NCI-H82 (cell line): ENCODE results near the gene RAB4B.
"Not testable (repeated sequence)": the region's sequence is repeated elsewhere in the genome, so short reads cannot be mapped to it uniquely, and the experiment has no call there.

Experiments
- DNase-seq: peaks from one replicate; lab custom pipeline; 2025; lab: John Stamatoyannopoulos, UW

Gene RAB4B

DNA sequence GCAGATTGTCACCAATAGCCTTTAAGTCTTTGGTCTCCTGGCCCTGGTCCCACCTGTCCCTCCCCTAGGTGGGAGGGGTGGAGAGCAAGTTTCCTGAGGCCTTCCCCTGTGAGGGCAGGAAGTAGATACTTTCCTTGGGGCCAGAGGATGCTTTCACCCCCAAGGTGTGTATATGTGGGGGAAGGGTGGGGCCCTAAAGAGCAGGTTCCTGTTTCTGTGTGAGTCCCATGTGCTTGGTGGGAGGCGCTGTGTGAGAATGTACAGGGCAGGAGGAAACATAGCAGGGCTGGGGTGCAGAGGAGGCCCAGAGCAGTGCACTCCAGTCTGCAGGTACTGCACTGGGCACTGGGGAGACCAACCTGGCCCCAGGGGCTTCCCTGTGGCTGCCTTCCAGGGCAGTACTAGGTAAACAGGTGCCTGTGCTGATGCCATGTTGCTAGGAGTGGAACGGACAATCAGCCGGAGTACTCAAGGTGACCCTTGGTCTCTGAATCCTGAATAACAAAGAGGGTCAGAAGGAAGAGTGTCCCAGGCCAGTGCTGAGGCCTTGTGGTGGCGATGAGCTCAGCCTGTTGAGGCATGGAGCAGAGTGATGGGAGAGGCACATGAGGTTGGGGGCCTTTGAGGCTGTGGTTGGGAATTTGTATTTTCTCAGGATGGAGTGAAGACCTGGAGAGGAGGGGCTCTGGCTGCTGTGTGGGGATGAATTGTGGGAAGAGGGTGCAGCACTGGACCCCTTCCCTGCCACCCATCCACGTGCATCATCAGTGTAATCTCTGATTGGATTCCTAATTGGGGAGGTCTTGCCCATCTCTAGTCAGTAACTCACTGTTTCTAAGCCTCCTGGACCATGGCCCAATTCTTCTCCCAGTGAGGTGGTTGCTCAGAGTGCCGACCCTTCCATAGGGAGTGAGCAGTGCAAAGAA is 26.1 kb downstream of the RAB4B start:
- DNase-seq: no peak

DNA sequence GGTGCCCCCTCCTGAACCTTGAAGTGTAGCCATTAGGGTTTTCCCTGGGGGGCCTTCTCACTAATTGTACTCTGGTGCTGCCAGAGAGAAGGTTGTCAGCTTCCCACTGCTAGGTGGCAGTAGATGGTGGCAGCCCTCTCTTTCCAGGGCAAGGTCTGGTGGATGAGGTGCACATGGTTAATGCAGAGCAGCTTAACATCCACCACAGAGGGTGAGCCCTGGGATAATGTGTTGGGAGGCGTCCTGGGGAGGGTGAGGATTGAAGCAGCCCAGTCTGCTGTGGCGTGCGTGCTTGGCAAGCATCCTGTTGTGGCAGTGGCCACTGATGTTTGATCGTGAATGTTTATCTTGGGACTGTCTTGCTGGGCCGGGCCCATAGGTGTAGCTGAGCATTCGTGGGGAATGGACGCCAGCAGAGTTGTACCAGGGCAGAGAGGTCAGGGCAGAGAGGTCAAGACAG is 26.8 kb downstream of the RAB4B start:
- peak; percentile 35 for DNase-seq

DNA sequence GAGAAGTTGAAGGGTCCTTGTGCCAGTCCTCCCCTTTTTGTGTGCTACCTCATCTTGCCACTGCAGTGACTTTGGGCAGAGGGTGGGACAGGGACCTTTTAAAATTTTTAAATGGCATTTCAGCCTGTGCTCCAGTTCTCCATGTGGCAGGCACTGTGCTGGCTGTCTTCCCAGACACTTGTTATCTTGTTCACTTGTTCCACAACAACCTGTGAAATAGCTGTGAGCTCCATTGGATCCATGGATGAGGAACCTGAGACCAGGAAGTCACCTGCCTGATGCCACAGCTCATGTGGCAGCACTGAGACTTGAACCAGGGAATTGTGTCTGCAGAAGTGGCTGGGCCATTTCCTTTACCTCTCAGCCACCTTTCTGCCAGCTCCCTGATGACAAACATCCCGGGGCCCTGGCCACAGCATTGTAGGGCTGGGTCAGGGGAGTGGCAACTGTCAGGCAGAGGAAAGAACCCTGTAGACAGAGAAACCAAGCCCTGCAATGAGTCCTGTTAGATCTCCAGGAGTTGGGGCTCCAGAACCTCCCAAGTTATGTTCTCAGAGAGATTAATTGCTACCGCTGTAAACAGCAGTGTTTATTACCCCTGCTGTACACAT is 27.3 kb downstream of the RAB4B start:
- no peak for DNase-seq

DNA sequence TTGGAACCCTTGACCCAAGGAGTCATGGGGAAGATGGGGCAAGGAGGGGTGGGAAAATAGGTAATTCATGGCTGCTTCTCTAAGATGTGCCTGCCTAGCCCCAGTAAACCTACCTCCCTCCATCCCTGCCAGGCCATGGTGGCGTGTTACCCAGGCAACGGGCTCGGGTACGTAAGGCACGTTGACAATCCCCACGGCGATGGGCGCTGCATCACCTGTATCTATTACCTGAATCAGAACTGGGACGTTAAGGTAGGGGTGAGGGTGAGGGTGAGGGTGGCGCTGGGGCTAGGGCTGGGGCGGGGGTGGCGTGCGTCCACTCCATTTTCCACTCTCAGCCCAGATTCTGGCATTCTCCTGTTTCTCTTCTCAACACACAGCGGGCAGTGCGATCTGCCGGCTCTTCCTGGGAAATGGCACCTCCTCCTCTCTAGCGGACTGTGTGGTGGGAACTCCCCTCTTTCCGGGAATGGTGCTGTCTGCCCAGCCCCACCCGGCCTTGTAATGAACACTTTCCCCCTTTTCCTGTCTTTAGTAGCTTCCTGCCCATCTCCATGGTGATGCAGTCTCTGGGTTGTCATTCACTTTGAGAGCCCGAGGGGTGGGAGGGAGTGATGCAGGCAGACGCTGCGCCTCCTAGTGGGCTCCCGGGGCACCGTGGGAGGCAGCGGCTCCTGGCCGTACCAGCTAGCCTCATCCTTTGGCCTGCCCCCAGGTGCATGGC is 28.5 kb downstream of the RAB4B start:
- DNase-seq: peak; percentile 71

DNA sequence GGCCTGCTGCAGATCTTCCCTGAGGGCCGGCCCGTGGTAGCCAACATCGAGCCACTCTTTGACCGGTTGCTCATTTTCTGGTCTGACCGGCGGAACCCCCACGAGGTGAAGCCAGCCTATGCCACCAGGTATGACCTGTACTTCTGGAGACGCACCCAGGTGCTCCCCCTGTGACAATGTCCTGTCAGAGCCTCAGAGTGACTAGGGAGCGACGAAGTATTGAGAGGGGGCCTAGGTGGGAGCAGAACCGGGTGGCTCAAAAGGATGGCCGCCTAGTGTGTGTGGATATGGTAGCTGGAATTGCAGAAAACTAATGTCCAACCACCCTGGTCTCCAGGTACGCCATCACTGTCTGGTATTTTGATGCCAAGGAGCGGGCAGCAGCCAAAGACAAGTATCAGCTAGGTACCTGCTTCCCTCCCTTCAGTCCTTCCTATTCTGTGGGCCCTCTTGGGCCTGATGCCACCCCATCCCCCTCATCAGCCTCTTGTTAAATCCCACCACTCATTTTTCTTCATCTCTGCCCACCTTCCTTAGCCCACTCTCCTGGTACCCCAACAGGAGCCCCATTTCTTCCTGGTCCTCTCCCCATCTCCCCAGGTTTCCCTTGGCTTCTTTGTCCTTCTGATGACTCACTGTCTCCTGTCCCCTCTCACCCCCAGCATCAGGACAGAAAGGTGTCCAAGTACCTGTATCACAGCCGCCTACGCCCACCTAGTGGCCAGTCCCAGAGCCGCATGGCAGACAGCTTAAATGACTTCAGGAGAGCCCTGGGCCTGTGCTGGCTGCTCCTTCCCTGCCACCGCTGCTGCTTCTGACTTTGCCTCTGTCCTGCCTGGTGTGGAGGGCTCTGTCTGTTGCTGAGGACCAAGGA is 29.3 kb downstream of the RAB4B start:
- peak; percentile 24 for DNase-seq

DNA sequence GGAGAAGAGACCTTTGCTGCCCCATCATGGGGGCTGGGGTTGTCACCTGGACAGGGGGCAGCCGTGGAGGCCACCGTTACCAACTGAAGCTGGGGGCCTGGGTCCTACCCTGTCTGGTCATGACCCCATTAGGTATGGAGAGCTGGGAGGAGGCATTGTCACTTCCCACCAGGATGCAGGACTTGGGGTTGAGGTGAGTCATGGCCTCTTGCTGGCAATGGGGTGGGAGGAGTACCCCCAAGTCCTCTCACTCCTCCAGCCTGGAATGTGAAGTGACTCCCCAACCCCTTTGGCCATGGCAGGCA is 29.9 kb downstream of the RAB4B start:
- no peak for DNase-seq

DNA sequence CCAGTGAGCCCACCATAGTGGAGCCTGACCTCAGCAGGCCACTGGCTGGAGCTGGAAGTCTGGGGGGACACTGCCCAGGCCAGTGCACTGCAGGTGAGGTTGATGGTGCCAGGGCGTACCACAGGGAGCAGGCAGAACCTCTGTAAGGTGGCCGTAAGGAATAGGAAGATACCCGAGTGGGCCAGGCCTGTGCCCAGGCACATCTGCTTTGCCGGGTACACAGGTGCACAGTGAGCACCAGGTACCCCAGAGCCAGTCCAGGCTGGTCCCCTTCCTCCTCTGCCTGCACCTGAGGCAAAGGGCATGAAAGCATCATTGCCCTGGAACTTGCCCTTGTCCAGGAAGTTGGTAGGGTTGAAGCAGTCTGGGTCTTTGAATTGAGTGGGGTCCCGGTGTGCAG is 30.4 kb downstream of the RAB4B start:
- DNase-seq: no peak

DNA sequence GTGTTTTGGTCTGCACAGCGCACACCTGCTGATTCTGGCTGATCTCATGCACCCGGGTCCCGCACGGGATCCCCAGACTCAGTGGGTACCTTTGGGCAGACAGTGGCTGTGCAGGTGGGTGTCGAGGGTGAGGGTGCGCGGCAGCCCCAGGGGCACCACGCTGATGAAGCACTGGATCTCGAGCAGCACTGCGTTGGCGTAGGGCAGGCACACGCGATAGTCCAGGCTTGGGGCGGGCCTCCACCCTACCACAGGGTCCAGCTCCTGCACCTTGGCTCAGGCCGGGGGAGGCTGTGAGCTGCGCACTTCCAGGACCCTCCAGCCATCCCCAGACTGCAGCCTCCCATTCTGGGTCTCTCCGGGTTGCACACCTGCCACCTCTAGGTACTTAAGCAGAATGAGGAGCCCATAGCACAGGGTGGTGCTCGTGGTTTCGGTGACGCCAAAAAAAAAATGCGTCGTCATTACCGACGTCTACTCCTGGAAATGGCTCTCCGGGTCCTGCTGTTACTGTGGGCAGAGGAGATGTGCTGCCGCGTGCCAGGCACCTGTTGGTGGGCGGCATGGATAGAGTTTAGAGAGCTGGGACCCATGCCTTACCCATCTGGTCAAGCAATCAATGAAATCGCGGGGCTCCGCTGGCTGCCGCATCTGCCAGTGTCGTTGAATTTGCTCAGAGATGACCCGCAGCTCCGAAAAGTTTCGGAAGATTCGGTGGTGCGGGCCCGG is 31.5 kb downstream of the RAB4B start:
- no peak for DNase-seq

DNA sequence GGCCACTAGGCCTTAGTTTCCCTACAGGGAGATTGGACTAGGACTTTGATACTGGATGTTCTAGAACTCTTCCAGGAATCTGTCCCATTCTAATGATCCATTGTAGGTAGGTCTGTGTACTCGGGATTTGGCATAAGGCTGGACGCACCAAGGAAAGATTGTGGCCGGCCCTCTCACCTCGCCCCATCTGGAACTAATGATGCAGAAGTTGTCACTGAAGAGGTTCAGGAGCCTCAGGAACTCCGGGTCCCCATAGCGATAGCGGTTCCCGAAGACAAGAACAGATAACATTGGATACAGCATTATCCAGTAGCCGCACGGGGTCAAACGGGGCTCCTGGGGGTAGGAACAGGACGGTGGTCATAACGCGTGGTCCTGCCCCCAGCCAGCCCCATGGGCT is 32.1 kb downstream of the RAB4B start:
- no peak for DNase-seq

DNA sequence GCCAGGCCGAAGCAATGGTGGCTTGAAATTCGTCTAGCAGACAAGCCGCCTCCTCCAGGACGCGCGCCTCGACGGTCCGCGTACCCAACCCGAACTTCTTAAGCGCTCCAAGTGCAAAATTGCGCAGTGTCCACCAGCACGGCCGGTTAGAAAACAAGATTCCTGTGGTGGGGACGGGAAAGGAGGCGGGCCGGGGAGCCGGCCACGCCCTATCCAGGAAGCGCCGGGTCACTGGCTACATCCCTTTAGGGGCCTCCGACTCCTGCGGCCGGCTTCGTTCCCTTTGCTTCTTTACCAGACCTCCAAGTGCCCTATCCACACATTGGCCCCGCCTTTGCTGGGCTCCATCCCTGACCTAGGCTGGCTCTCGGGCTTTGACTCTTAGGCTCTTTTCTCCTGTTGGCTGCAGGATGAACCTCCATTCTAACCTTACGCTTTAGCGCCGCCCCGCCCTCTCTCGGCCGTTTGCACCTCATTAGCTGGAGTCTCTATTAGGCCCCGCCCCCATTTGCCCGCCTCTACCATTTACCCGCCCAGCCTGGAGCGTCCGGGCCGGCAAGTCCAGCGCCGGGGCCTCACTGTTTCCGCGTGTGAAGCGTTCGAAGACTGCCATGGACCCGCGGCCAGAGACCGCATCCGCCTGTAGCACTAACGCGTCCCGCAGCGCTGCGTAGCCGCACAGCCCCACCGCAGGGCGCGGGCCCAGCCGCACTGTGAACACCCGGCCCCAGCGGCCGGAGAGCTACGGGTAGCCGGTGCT is 32.8 kb downstream of the RAB4B start:
- peak; percentile 87 for DNase-seq

DNA sequence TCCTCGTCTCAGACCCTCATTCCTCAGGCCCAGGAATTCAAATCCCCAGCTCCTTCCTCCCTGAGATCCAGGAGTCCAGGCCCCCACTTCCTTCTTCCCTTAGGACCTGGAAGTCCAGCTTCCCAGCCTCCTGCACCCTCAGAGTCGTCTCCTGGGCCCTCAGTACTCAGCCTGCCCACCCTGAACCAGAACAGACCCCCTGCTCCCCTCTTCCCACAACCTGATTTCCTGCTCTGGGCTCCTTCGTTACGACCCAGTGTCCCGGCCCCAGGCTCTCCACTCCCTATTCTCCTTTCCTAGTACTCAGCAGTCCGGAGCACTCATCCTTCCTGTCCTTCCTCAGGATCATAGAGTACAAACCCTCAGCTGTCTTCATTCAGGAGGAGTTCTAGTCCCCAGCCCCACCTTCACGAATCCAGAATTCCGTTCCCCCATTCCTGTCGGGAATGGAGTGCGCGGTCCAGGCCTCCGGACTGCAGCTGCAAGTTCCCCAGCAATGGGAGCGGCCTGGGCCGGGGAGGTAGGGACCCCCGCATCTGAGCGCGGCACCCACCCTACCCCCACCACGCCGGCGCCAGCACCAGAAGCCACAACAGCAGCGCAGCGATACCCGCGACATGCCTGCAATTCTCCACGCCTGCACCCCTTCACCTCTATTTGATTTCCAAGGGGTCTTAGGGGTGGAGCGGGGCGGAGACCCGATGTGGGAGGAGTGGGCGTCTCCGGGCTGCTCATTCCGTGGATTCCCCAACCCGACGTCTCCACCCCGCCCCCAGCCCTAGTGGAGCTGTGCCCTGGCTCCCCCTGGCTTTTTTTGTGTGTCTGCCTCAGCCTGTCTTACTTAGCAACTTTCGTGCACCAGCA is 33.7 kb downstream of the RAB4B start:
- no peak for DNase-seq

DNA sequence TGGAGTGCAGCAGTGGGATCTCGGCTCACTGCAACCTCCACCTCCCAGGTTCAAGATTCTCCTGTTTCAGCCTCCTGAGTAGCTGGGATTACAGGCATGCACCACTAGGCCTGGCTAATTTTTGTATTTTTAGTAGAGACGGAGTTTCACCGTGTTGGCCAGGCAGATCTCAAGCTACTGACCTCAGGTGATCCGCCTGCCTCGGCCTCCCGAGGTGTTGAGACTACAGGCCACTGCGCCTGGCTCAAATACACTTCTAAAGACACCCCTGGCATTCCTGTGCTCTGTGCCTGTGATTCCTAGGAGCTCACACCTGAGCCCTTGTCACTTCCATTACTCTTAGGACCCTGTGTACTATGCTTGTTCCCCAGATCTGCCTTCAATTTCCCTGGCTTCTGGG is 34.5 kb downstream of the RAB4B start:
- not testable (repeated sequence) for DNase-seq

DNA sequence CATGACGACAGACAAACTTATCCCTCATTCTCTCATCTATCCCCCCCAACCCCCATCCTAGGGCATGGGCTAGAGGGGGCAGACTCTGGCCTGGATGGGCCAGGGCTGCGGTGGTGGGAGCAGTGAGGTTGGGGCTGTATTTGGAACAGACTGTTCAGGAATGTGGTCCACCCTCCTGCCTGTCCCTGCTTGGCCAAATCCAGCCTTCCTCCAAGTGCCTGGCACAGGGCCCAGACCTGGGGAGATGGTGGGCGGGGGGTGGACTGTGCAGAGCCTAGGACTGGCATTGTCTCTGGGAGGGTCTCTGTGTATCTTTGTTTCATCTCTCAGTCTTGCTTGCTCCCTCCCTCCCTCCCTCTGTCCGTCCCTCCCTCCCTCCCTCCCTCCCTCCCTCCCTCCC is 35.1 kb downstream of the RAB4B start:
- DNase-seq: no peak

DNA sequence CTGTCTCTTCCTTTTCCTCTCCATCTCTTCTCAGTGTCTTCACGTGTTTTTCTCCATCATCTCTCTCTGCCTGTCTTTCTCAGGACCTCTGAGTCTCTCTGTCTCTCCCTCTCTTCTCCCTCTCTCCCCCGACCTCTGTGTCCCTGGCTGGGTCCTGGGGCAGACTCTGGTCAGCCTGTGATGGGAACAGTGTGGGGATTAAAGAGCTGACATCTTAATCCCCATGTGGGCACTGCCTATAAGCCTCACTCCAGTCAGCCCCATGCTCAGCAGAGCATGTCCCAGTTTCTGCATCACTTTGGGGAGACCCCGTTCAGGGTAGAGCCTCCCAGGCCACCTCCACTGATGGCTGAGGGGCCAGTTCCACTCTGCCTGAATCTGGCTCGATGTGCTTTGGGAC is 37.2 kb downstream of the RAB4B start:
- peak; percentile 69 for DNase-seq

DNA sequence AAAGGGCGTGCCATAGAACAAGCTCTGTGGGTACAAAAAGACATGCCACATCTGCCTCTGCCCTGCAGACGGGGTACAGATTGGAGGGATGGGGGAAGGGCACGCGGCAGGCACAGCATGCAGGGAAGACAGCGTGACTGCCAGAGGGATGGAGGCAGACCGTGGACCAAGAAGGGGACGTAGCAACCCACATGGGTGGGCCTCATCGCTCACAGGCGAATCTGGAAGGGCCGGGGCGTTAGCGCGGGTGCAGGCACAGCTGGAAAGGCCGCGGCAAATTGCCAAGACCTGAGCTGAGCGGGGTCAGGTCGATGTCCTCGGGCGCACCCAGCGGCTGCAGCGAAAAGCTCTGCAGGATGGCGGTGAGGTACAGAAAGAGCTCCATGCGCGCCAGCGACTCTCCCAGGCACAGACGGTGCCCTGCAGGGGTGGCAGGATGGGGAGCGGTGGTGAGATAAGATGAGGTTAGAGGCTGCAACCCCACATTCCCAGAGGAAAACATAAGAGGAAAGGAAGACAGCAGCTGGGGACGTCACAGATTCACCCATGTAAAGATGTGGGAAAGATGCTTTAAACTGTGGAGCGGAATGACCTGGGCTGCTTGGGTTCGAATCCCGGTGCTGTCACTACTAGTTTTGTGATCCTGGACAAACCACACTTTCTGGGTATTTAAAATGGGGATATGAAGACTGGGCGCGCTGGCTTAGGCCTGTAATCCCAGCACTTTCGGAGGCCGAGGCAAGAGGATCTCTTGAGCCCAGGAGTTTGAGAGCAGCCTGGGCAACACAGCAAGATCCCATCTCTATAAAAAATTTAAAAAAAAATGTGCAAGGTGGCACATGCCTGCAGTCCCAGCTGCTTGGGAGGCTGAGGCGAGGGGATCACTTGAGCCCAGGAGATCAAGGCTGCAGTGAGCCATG is 40.7 kb downstream of the RAB4B start:
- peak; percentile 78 for DNase-seq

DNA sequence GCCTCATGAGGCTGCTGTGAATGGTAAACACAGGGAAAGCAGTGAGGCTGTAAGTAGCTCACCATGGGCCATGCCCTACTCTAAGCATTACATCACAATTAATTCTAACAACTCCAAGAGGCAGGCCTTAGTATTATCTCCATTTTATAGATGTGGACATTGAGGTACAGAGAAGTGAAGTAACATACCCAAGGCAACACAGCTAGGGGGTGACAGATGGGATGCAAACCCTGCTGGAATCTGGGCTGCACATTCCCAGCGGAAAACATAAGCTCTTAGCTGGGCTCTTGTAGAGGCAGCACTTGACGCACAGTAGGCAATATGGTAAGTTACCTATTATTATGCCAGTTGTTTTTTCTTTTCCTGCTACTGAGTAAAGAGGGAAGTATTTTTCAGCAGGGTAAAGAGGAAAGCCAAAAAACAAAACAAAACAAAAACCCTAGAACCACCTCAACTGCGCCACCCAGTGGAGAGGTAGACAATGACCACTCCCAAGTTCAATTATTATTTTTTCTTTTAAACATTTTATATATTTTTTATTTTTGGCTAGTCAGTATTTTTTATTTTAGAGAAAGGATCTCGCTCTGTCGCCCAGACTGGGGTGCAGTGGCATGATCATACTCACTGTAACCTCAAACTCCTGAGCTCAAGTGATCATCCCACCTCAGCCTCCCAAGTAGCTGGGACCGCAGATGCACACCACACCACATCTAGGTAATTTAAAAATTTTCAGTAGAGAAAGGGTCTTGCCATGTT is 41.6 kb downstream of the RAB4B start:
- peak; percentile 56 for DNase-seq

DNA sequence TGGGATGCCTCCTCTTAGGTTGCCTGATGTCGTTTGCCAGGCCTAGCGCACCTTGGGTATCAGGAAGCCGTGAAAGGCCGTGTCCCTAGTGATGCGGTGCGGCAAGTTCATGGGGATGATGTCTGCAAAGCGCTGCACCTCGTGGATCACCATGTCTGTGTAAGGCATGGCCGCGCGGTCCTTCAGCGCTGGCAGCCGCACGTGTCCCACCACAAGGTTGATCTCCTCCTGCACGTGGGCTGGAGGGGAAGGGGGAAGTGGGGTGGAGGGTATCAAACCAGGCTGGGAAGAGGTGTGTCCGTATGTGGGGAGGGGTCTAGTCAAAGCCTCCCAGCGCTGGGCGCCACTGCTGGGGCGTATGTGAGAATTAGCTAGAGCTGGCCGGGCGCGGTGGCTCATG is 44.1 kb downstream of the RAB4B start:
- peak; percentile 31 for DNase-seq
